ENCODE results near the gene PDCD10. TPM values are rescaled to one million over a fixed set of nuclear protein-coding genes. Genes with fewer than 3 reads are reported as not detected.

The PDCD10 gene
- total RNA-seq, 2 experiments from 2014 or later: 78.7 to 88.7 TPM

- Mint-ChIP-seq H3K9me3 (peaks cover 21% of the 10 kb centered on the region), H3K36me3 (peaks cover 48% of the 10 kb centered on the region), H3K4me1 (no peaks in the 10 kb centered on the region), H3K27me3 (no peaks in the 10 kb centered on the region), H3K4me3 (no peak overlapping the region), H3K27ac (no peak overlapping the region)
- no peak for DNase-seq
Measured at GRCh38 chr3:167671878-167672427, 62.7 kb downstream of the PDCD10 start.

DNA sequence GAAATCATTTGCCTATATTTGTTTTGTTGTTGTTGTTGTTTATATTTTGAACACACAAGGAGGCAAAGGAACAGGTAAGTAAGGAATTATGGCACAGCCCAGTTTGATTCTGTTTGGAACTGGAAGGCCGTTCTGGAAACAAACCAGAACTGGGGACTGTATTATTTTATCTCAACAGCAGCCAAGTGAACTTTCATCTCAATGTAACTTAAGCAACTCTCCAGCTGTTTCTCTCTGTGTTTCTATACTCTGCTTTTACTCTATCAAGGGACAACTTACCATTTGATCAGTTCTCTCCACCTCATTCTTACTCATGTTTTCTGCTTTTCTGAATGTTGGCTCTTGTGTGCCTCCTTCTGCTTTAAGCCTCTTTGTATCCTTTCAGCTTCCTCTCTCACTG, 65.0 kb downstream of the PDCD10 start:
- no peak for DNase-seq
- H3K4me3 Mint-ChIP-seq: no peak overlapping the region
- H3K36me3 Mint-ChIP-seq: peaks cover 30% of the 10 kb centered on the region
- peaks cover 7% of the 10 kb centered on the region for H3K9me3 Mint-ChIP-seq
- no peaks in the 10 kb centered on the region for H3K4me1 Mint-ChIP-seq
- no peaks in the 10 kb centered on the region for H3K27me3 Mint-ChIP-seq
- H3K27ac Mint-ChIP-seq: no peak overlapping the region

DNA sequence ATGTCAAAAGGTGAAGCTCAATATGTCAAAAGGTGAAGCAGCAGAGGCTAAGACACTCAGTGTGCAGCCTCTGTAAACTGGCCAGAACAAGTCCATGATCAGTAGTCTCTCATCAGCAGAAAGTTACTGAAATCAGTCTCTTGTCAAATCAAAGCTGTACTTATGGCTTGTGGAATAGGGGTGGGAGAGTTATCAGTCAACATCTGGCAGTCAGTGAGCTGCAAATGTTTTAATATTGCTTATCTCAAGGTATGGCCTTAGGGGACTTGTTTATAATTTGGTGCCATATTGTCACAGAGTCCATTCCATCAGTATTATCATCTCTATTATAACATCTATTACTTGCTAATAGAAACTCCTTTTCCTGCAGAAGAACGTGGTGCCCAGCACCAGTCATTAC, 66.0 kb downstream of the PDCD10 start:
- Mint-ChIP-seq H3K27me3 (no peaks in the 10 kb centered on the region), H3K4me3 (no peak overlapping the region), H3K36me3 (peaks cover 20% of the 10 kb centered on the region), H3K4me1 (no peaks in the 10 kb centered on the region), H3K27ac (no peak overlapping the region), H3K9me3 (peaks cover 2% of the 10 kb centered on the region)
- DNase-seq: no peak

- DNase-seq: no peak
- Mint-ChIP-seq H3K27ac (no peak overlapping the region), H3K4me3 (no peak overlapping the region), H3K9me3 (peaks cover 2% of the 10 kb centered on the region), H3K36me3 (peaks cover 4% of the 10 kb centered on the region), H3K4me1 (no peaks in the 10 kb centered on the region), H3K27me3 (no peaks in the 10 kb centered on the region)
Measured at GRCh38 chr3:167666563-167666962, 68.1 kb downstream of the PDCD10 start.

DNA sequence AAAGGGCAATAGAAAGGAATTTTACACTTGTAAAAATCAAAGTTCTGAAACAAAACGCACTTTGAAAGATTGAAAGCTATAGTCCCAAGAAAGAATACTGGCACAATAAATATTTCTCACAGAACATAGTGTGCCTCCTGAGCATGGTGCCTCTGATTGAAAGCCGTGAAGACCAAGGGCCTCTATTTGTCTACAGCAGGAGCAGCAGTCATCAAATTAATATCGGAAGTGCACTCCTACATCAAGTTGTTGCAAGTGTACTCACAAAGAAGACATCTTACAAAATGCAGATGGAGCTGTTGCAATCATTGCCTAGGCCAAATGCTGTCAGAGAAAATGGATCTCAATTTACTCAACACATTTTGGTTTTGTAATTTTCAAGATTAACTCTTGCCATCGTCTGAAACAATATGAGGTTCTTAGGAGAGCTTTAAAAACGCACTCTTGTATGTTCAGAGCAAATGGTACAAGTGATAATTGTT, 71.7 kb downstream of the PDCD10 start:
- H3K27ac Mint-ChIP-seq: no peak overlapping the region
- H3K36me3 Mint-ChIP-seq: peaks cover 3% of the 10 kb centered on the region
- H3K9me3 Mint-ChIP-seq: peaks cover 2% of the 10 kb centered on the region
- no peak for DNase-seq
- no peak overlapping the region for H3K4me3 Mint-ChIP-seq
- no peaks in the 10 kb centered on the region for H3K27me3 Mint-ChIP-seq
- H3K4me1 Mint-ChIP-seq: no peaks in the 10 kb centered on the region

DNA sequence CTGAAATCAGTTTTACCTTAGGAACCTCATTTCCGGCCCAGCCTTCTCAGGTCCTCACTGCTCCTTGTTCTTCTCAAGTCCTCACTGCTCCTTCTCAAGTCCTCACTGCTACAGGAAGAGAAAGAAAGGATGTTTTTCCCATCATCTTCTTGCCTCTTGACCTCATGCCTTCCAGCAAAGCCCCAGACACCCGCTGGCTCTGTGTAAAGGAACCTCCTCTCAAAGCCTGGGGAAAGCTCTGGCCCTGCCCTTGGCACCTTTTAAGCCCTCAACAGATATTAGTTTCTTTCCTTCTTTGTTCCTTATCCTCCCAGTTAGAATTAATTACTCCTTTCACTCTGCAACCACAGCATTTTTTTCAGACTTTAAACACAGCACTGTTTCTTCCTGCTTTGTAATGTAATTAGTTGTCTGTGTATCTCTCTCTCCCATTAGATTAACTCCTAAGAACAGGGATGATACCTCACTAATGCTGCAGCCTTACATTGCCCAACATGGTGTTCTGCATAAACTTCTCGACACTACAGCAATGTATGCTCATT, 76.9 kb downstream of the PDCD10 start:
- no peak overlapping the region for H3K27ac Mint-ChIP-seq
- no peaks in the 10 kb centered on the region for H3K36me3 Mint-ChIP-seq
- no peaks in the 10 kb centered on the region for H3K27me3 Mint-ChIP-seq

DNA sequence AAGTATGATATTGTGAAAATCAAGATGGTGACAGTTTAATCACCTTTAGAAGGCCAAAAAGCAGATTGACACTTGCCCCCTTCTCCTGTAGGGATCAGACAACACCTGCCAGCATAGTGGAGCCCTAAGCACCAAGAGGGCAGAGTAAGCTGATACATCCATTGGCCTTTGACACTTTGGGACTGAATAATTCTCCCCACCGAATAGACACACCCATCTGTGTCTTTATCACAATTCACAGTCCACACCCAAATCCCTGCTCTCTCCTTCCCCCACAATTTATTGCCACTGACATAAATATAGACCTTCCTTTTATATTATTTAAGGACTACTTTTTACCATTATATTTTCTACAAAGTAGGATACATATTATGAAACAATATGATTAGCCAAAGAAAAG, 77.9 kb downstream of the PDCD10 start:
- no peaks in the 10 kb centered on the region for H3K27me3 Mint-ChIP-seq
- no peaks in the 10 kb centered on the region for H3K4me1 Mint-ChIP-seq
- H3K36me3 Mint-ChIP-seq: no peaks in the 10 kb centered on the region
- DNase-seq: no peak
- peaks cover 1% of the 10 kb centered on the region for H3K9me3 Mint-ChIP-seq
- H3K27ac Mint-ChIP-seq: no peak overlapping the region
- no peak overlapping the region for H3K4me3 Mint-ChIP-seq

More for the DNA sequence above, 76.9 kb downstream of the PDCD10 start:
- H3K4me3 Mint-ChIP-seq: no peak overlapping the region
- H3K4me1 Mint-ChIP-seq: no peaks in the 10 kb centered on the region
- no peak for DNase-seq
- H3K9me3 Mint-ChIP-seq: peaks cover 1% of the 10 kb centered on the region

DNA sequence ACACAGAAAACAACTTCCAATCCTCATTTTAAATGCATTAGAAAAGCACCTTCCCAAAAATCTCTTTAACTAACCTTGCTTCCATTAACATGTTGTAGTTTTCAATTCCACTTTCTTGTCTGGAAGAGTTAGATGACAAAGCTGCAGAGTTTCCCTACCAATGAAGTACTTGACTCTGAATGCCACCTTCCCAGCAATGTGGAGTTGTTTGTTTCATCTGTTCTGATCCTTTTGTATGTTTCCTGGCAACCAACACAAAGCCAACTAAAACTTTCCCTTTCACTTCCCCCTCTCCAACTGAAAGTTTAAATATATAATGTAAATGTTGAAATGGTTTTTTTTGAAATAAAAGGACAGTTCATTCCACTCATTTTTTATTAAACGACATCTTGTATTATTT, 80.9 kb downstream of the PDCD10 start, which contains the start of gene WDR49:
WDR49 (minus strand) TSS at position 183 of the 400 bp plus-strand sequence. CDS start 517 bp downstream, outside the sequence.
- DNase-seq: no peak
- Mint-ChIP-seq H3K27me3 (no peaks in the 10 kb centered on the region), H3K27ac (no peak within 1 kb of the TSS), H3K4me1 (peaks cover 7% of the 10 kb centered on the region), H3K36me3 (no peaks in the 10 kb centered on the region), H3K9me3 (peaks cover 1% of the 10 kb centered on the region), H3K4me3 (no peak within 1 kb of the TSS)

DNA sequence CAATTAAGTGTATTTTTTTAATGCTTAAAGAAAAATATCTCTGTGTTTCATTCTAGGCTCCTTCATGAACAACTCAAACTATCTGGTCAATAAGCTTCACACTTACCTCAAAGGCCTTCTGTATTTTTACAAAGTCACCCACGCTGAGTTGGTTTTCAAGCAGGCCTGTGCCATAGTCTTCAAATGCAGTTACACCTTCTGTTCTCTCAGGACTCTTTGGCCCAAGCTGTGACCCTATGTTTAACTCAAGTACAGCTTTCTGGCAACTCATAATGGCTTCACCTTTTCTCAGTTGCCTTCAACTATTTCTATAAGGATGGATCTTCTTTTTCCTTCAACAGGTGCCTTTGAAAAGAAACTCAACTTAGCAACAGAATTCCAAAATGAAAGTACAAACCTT, 81.5 kb downstream of the PDCD10 start:
- Mint-ChIP-seq H3K27ac (no peak overlapping the region), H3K9me3 (peaks cover 1% of the 10 kb centered on the region), H3K36me3 (no peaks in the 10 kb centered on the region), H3K4me3 (no peak overlapping the region), H3K27me3 (no peaks in the 10 kb centered on the region), H3K4me1 (peaks cover 7% of the 10 kb centered on the region)
- DNase-seq: no peak

GRCh38 chr3:167651826-167652225, 82.9 kb downstream of the PDCD10 start:
- Mint-ChIP-seq H3K27me3 (no peaks in the 10 kb centered on the region), H3K36me3 (no peaks in the 10 kb centered on the region), H3K4me1 (peaks cover 7% of the 10 kb centered on the region)

GRCh38 chr3:167650459-167650858, 84.2 kb downstream of the PDCD10 start:
- no peaks in the 10 kb centered on the region for H3K36me3 Mint-ChIP-seq
- H3K4me1 Mint-ChIP-seq: peaks cover 7% of the 10 kb centered on the region
- H3K27me3 Mint-ChIP-seq: no peaks in the 10 kb centered on the region
- no peak for DNase-seq
- no peak overlapping the region for H3K27ac Mint-ChIP-seq
- H3K4me3 Mint-ChIP-seq: no peak overlapping the region
- peaks cover 3% of the 10 kb centered on the region for H3K9me3 Mint-ChIP-seq

More at GRCh38 chr3:167651826-167652225, 82.9 kb downstream of the PDCD10 start:
- no peak for DNase-seq
- H3K27ac Mint-ChIP-seq: no peak overlapping the region
- peaks cover 1% of the 10 kb centered on the region for H3K9me3 Mint-ChIP-seq
- H3K4me3 Mint-ChIP-seq: no peak overlapping the region

GRCh38 chr3:167649746-167650145, 84.9 kb downstream of the PDCD10 start:
- Mint-ChIP-seq H3K27me3 (no peaks in the 10 kb centered on the region), H3K9me3 (peaks cover 6% of the 10 kb centered on the region), H3K36me3 (no peaks in the 10 kb centered on the region), H3K4me3 (no peak overlapping the region), H3K27ac (no peak overlapping the region), H3K4me1 (peaks cover 7% of the 10 kb centered on the region)
- no peak for DNase-seq

GRCh38 chr3:167644611-167645010, 90.1 kb downstream of the PDCD10 start:
- H3K9me3 Mint-ChIP-seq: peaks cover 9% of the 10 kb centered on the region
- no peaks in the 10 kb centered on the region for H3K4me1 Mint-ChIP-seq
- H3K27me3 Mint-ChIP-seq: no peaks in the 10 kb centered on the region
- no peak overlapping the region for H3K4me3 Mint-ChIP-seq
- DNase-seq: no peak
- no peaks in the 10 kb centered on the region for H3K36me3 Mint-ChIP-seq
- no peak overlapping the region for H3K27ac Mint-ChIP-seq

Data from activated naive CD8-positive, alpha-beta T cell treated with anti-CD3 and anti-CD28 coated beads for 36 hours (primary cell).